GM18520 (cell line): Measurements from ENCODE around the gene KIDINS220.

Experiments
- ATAC-seq: cut with Tn5 transposase; IDR thresholded peaks from one replicate; pipeline ENCODE4 v1.9.1; 2021; ENCODE audit not compliant: unreplicated experiment

The KIDINS220 gene

DNA sequence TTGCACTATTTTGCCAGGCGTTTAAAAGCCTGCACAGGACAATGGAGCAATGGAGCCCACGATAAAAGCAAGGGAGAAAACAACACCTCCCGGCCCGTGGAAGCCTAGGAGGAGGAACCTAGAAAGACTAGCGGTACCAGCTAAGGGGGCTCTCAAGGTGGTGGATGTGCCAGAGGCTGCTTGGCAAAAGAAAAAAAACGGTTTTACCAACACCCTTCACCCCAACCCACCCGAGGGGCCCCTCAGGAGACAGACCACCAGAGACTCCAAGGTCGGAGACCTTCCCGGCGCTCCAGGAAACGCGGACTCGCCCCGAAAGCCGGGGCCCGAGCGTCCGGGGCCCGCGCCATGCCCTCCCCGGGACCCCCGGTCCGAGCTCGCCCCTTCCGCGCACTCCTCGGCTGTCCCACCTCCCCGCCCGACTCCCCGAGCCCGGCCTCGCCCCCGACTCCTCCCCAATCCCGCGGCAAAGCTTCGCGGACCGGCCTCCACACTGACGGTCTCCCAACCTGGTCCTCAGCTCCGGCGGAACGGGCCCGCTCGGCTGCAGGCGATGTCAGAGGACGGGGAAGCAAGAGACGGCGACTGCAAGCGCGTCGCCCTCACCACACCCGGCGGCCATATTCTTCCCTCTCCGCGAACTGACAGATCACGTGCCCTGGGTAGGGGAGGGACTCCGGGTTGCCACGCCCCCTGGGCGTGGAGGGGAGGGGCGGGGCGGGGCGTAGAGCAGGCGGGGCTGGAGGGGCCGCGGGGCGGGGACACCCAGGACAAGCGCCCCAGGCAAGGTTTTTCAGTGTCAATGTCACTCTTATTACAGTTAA is at the start of gene KIDINS220:
Gene KIDINS220, minus strand, starts transcription at position 643 of the 824 bp plus-strand sequence. CDS start 10,520 bp downstream, outside the sequence.
- peak; percentile 59 for ATAC-seq

DNA sequence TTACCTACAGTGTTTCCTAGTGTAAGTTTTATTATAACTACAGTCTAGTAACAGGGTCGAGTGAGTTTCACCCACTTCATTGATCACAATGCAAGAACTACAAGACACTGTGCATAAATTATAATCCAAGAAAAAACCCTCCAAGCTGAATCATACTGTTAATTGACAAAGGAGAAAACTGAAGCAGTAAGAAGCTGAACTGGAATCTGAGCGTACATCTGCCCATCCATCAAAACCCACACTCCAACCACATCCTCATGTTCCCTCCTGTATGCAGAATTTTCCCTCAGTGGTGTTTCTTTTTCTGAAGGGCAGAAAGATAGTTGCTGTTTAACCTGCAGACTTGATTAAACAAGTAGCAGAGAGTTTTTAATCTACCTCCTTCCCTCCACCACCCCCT is 49.5 kb upstream of the KIDINS220 start:
- ATAC-seq = no peak

GRCh38 chr2:8886202-8886518 is 48.7 kb upstream of the KIDINS220 start:
- no peak for ATAC-seq

- no peak for ATAC-seq
These were observed 48.2 kb upstream of the KIDINS220 start for GRCh38 chr2:8885449-8886201.

- ATAC-seq = no peak
These were observed 47.4 kb upstream of the KIDINS220 start for GRCh38 chr2:8884812-8885211.

GRCh38 chr2:8882094-8882493 is 44.7 kb upstream of the KIDINS220 start:
- ATAC-seq = no peak

- no peak for ATAC-seq
These were observed 40.5 kb upstream of the KIDINS220 start for GRCh38 chr2:8877894-8878293.

DNA sequence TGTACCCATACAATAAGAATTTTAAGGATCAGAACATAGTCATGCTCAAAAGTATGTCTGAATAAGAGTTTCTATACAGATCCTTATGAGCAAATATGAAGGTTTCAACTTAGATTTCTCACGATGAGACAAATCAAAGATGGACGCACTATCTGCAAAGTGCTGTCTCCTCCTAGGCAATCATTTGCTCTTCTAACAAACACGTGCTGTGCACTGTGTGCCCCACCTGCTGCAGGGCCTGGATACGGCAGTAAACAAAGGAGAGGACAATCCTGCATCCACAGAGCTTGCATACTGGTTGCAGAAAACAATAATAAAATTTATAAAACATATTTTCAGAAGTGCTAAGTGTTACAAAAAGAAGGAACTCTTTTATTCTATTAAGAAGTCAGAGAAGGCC is 39.9 kb upstream of the KIDINS220 start:
- ATAC-seq = no peak

DNA sequence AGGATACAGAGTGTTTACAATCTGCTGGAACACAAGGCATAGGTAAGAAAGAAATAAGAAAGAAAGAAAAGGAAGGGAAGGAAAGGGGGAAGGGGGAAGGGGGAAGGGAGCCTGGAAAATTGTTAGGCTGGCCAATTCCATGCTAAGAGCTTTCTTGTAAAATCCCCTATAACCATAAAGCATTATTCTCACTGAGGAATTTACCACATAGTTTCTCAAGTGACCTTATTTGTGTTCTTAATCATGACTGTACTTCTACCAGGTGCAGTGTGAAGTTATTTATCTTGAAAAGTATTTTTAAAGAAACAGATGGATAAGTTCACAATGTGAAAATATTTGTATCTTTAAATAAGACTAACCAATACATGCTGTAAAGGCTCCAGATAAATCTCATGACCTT is 39.2 kb upstream of the KIDINS220 start:
- ATAC-seq = no peak

DNA sequence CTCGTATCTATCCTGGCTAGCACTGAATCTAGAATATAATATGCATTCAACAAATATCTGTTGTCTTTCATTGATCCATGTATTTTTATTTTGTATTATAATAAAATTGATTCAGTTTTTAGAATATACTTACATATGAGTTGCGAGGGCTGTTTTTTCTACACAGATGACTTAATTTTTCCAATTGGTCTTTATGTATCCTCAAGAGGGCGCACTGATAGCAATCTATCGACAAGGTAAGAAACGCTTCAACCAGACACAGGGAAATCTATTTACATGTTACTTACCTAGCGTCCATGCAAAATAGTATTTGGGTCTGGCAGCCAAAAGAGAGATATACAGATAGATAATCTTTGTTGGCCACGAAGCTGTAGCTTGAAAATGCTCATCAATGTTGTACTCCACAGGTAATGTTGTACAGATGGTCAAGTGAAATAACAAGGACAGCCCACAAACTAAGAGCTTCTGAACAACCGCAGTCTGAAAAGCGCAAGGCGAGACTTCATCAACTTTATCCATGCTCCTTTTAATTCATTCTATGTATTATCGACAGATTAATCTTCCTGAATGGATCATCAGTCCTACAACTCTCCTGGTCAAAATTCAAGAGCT is 35.5 kb upstream of the KIDINS220 start:
- no peak for ATAC-seq

- no peak for ATAC-seq
These were observed 33.0 kb upstream of the KIDINS220 start for GRCh38 chr2:8870441-8870840.

DNA sequence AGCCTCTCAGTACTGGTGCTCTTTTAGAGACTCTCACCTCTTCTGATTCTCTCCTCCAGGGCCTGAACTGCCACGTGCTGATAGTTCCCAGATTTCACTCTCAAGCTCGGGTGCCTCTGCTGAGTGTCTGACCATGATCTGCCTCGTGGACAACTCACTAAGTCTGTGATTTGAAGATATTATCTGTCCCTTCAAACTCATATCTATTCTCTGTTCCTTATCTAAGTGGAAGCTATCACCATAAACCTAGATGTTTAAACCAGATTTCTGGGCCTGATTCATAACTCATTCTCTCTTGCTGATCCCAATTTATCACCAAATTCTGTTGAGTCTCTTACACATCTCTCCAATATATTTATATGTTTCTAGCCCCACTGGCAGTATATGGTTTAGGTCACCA is 29.9 kb upstream of the KIDINS220 start:
- ATAC-seq = no peak

GRCh38 chr2:8863331-8863953 is 26.0 kb upstream of the KIDINS220 start:
- ATAC-seq = no peak

- no peak for ATAC-seq
These were observed 24.8 kb upstream of the KIDINS220 start for GRCh38 chr2:8862230-8862629.

GRCh38 chr2:8861797-8862196 is 24.4 kb upstream of the KIDINS220 start:
- ATAC-seq = no peak

DNA sequence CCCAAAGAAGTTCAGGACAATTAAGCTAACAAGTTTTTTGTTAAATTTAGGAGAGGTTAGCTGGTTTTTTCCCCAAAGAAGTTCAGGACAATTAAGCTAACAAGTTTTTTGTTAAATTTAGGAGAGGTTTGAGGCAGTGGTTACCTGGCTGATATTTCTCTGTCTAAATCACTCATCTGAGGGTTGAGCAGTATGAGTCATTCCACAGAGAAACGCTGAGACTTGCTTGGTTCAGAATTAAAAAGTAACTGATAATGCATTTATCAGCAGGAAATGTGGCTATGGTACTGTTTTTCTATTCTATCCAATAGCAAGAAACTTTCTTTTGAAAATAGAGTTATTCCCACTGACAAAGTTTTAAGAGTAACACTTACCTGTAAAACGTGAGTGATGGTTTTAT is 22.8 kb upstream of the KIDINS220 start:
- ATAC-seq = no peak

DNA sequence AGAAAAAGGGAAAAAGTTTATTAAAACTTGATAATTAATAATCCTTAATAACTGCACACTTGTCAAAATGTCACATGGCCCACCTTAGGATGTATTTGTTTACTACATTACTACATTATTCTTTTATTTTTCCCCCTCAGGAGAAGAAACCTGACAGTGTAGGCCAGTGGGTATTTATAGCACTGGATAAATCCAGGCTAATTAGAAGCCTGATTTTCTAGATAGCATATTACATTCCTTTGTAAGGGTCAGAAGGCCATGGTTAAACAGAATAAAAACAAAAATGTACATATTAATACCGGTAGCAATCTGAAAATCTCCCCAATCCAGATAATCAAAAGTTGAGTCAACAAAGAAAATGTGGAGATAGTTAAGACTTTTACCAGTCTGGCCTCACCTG is 21.5 kb upstream of the KIDINS220 start:
- no peak for ATAC-seq

DNA sequence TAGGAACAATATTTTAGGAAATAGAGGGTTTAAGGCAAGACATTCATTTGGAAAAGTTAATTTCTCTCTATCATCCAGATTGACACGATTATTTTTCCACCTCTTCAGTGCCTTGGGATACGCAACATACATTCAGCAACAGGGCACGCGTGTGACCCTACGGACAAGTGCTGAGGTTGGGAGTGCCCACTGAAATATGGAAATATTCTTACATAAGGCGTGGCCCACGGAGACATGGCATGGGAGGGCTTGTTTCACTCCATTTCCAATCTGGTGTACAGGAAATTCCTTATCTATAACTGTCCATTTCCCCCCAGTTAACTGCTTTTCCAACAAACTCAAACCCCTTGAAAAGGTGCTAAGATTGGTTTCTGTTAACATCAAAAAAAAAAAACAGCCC is 20.9 kb upstream of the KIDINS220 start:
- no peak for ATAC-seq

DNA sequence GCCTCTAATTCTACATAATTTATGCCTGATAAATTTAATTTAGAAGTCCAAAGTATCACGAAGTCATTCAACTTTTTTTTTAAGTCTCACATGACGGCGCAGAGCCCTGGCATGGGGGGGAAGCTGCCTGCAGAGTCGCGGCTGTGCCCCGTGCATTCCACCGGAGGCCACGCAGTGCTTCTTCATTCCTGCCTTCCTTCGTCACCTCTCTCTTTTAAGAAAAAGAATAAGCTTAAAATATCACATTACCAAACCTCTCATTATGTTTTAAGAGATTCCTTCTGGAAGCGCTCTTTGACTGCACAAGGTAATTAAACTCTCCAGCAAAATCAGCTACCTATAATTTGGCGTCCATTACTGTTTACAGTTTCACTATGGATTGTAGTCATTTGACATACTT is 20.3 kb upstream of the KIDINS220 start:
- no peak for ATAC-seq

DNA sequence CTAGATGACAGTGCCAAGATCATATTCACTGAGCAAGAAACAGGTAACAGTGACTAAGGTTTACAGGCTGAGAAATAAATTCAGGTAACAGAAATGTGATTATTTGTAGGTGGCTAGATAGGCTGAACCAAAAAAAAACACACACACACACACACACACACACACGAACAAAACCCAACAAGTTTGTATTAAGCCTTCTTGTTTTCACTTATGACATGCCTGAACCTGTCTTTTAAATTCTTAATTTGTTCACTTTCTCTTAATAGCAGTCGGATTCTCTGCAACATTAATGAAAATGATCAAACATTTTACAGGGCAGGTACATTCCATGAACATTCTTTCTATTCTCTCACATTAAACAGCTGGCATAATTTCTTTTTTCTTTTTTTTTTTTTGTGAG is 18.8 kb upstream of the KIDINS220 start:
- ATAC-seq = no peak

- no peak for ATAC-seq
These were observed 17.6 kb upstream of the KIDINS220 start for GRCh38 chr2:8855010-8855409.

DNA sequence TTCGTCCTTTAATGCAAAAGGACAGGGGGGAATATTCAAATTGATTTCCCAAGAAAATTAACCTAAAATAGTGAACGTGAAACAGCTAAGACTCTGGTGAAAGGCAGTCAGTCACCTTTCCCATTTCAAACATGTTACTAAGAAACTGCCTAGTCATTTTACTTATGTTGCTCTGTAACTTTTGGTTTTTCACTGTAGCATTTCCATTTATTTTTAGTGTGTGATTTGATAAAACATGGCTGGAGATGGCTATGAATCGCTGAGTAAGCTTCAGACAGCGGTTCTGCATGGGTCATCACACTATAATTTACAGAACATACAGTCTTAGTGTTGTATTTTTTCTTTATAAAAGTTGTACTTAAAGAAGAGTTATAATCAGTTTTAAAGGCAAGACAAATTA is 16.0 kb upstream of the KIDINS220 start:
- ATAC-seq = no peak
